IPS-18a (cell line): Measurements from ENCODE around the gene GFRA1.

Experiments used
- H3K27ac ChIP-seq: one replicate; pipeline ENCODE4 v1.5.1; 2013; ENCODE audit warnings: low read length
- H3K27me3 ChIP-seq: one replicate; pipeline ENCODE4 v1.6.1; 2013; ENCODE audit warnings: mild to moderate bottlenecking, low read length; ENCODE audit not compliant: control insufficient read depth, insufficient read depth
- H3K36me3 ChIP-seq: one replicate; pipeline ENCODE4 v1.6.1; 2013; ENCODE audit warnings: low read depth, low read length; ENCODE audit not compliant: control insufficient read depth
- H3K4me1 ChIP-seq: one replicate; pipeline ENCODE4 v1.6.1; 2013; ENCODE audit warnings: low read depth, low read length; ENCODE audit not compliant: control insufficient read depth
- H3K4me3 ChIP-seq: one replicate; pipeline ENCODE4 v1.5.1; 2013; ENCODE audit warnings: low read length
- H3K9ac ChIP-seq: one replicate; pipeline ENCODE4 v1.6.1; 2013; ENCODE audit warnings: mild to moderate bottlenecking, low read length, moderate library complexity
- H3K9me3 ChIP-seq: one replicate; pipeline ENCODE4 v1.6.1; 2013; ENCODE audit warnings: low read depth, low read length; ENCODE audit not compliant: control insufficient read depth

Gene GFRA1

GRCh38 chr10:116115797-116116196, 157.2 kb downstream of the GFRA1 start:
- H3K27me3 ChIP-seq = no peaks in the 10 kb centered on the region
- peaks cover under 1% of the 10 kb centered on the region for H3K4me1 ChIP-seq
- no peaks in the 10 kb centered on the region for H3K9me3 ChIP-seq

GRCh38 chr10:116115036-116115641, 157.9 kb downstream of the GFRA1 start:
- Histone ChIP-seq H3K36me3 (no peaks in the 10 kb centered on the region), H3K27me3 (no peaks in the 10 kb centered on the region), H3K4me1 (no peaks in the 10 kb centered on the region), H3K4me3 (no peak overlapping the region), H3K27ac (no peak overlapping the region), H3K9me3 (no peaks in the 10 kb centered on the region), H3K9ac (no peak overlapping the region)

More at GRCh38 chr10:116115797-116116196, 157.2 kb downstream of the GFRA1 start:
- H3K4me3 ChIP-seq = no peak overlapping the region
- no peak overlapping the region for H3K27ac ChIP-seq
- no peaks in the 10 kb centered on the region for H3K36me3 ChIP-seq
- no peak overlapping the region for H3K9ac ChIP-seq

- no peak overlapping the region for H3K9ac ChIP-seq
- no peak overlapping the region for H3K4me3 ChIP-seq
- H3K9me3 ChIP-seq = no peaks in the 10 kb centered on the region
- no peaks in the 10 kb centered on the region for H3K27me3 ChIP-seq
- H3K27ac ChIP-seq = no peak overlapping the region
- H3K4me1 ChIP-seq = no peaks in the 10 kb centered on the region
- H3K36me3 ChIP-seq = no peaks in the 10 kb centered on the region
These were observed 159.1 kb downstream of the GFRA1 start for GRCh38 chr10:116113721-116114501.

GRCh38 chr10:116112232-116113231, 160.5 kb downstream of the GFRA1 start:
- Histone ChIP-seq H3K9me3 (no peaks in the 10 kb centered on the region), H3K9ac (no peak overlapping the region), H3K27ac (no peak overlapping the region), H3K4me3 (no peak overlapping the region), H3K4me1 (no peaks in the 10 kb centered on the region), H3K36me3 (no peaks in the 10 kb centered on the region), H3K27me3 (no peaks in the 10 kb centered on the region)

GRCh38 chr10:116111483-116112095, 161.4 kb downstream of the GFRA1 start:
- H3K4me1 ChIP-seq = no peaks in the 10 kb centered on the region
- H3K27me3 ChIP-seq = no peaks in the 10 kb centered on the region
- no peaks in the 10 kb centered on the region for H3K36me3 ChIP-seq
- no peak overlapping the region for H3K9ac ChIP-seq
- no peak overlapping the region for H3K27ac ChIP-seq
- no peaks in the 10 kb centered on the region for H3K9me3 ChIP-seq
- no peak overlapping the region for H3K4me3 ChIP-seq

GRCh38 chr10:116110736-116111135, 162.3 kb downstream of the GFRA1 start:
- Histone ChIP-seq H3K9me3 (no peaks in the 10 kb centered on the region), H3K36me3 (no peaks in the 10 kb centered on the region), H3K4me3 (no peak overlapping the region)

GRCh38 chr10:116109881-116110280, 163.1 kb downstream of the GFRA1 start:
- H3K27ac ChIP-seq = no peak overlapping the region
- no peak overlapping the region for H3K4me3 ChIP-seq
- no peaks in the 10 kb centered on the region for H3K27me3 ChIP-seq
- H3K9ac ChIP-seq = no peak overlapping the region
- no peaks in the 10 kb centered on the region for H3K4me1 ChIP-seq
- no peaks in the 10 kb centered on the region for H3K9me3 ChIP-seq
- no peaks in the 10 kb centered on the region for H3K36me3 ChIP-seq

More at GRCh38 chr10:116110736-116111135, 162.3 kb downstream of the GFRA1 start:
- Histone ChIP-seq H3K27ac (no peak overlapping the region), H3K27me3 (no peaks in the 10 kb centered on the region), H3K4me1 (no peaks in the 10 kb centered on the region), H3K9ac (no peak overlapping the region)

GRCh38 chr10:116109481-116109880, 163.5 kb downstream of the GFRA1 start:
- H3K4me3 ChIP-seq = no peak overlapping the region
- H3K27me3 ChIP-seq = no peaks in the 10 kb centered on the region
- no peak overlapping the region for H3K9ac ChIP-seq
- H3K9me3 ChIP-seq = no peaks in the 10 kb centered on the region
- H3K4me1 ChIP-seq = no peaks in the 10 kb centered on the region
- H3K27ac ChIP-seq = no peak overlapping the region
- no peaks in the 10 kb centered on the region for H3K36me3 ChIP-seq

- no peaks in the 10 kb centered on the region for H3K9me3 ChIP-seq
- H3K27me3 ChIP-seq = no peaks in the 10 kb centered on the region
- no peaks in the 10 kb centered on the region for H3K36me3 ChIP-seq
- H3K9ac ChIP-seq = no peak overlapping the region
- no peaks in the 10 kb centered on the region for H3K4me1 ChIP-seq
- H3K27ac ChIP-seq = no peak overlapping the region
- H3K4me3 ChIP-seq = no peak overlapping the region
These were observed 164.9 kb downstream of the GFRA1 start for GRCh38 chr10:116108095-116108494.

GRCh38 chr10:116106611-116107010, 166.4 kb downstream of the GFRA1 start:
- H3K4me3 ChIP-seq = no peak overlapping the region
- no peak overlapping the region for H3K9ac ChIP-seq
- no peaks in the 10 kb centered on the region for H3K27me3 ChIP-seq
- H3K4me1 ChIP-seq = no peaks in the 10 kb centered on the region
- H3K36me3 ChIP-seq = no peaks in the 10 kb centered on the region
- no peak overlapping the region for H3K27ac ChIP-seq
- H3K9me3 ChIP-seq = no peaks in the 10 kb centered on the region

- H3K4me3 ChIP-seq = no peak overlapping the region
- H3K27ac ChIP-seq = no peak overlapping the region
- no peak overlapping the region for H3K9ac ChIP-seq
- no peaks in the 10 kb centered on the region for H3K9me3 ChIP-seq
- H3K4me1 ChIP-seq = no peaks in the 10 kb centered on the region
- no peaks in the 10 kb centered on the region for H3K36me3 ChIP-seq
- no peaks in the 10 kb centered on the region for H3K27me3 ChIP-seq
These were observed 167.7 kb downstream of the GFRA1 start for GRCh38 chr10:116105264-116105663.
